ENCODE measurements around the gene TSPAN11.

- TF ChIP-seq, protein P1, sequence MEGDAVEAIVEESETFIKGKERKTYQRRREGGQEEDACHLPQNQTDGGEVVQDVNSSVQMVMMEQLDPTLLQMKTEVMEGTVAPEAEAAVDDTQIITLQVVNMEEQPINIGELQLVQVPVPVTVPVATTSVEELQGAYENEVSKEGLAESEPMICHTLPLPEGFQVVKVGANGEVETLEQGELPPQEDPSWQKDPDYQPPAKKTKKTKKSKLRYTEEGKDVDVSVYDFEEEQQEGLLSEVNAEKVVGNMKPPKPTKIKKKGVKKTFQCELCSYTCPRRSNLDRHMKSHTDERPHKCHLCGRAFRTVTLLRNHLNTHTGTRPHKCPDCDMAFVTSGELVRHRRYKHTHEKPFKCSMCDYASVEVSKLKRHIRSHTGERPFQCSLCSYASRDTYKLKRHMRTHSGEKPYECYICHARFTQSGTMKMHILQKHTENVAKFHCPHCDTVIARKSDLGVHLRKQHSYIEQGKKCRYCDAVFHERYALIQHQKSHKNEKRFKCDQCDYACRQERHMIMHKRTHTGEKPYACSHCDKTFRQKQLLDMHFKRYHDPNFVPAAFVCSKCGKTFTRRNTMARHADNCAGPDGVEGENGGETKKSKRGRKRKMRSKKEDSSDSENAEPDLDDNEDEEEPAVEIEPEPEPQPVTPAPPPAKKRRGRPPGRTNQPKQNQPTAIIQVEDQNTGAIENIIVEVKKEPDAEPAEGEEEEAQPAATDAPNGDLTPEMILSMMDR (IDR thresholded peaks at IDR 0.05): no peak
- TF ChIP-seq POLR2A (IDR thresholded peaks at IDR 0.05): no peak
These were observed 55.9 kb downstream of the TSPAN11 start for GRCh38 chr12:30982413-30982812.

Data from body of pancreas (tissue), 4 donors.